OCI-LY7 (cell line): ENCODE results near the gene SH3RF1. TPM values are rescaled to one million over a fixed set of nuclear protein-coding genes. Genes with fewer than 3 reads are reported as not detected.

Experiments
- BruUV-seq: library from RNA; stranded (reverse); fragments of 400-500 nt; replicated peaks from 2 replicates; lab custom pipeline; 2021; lab: Mats Ljungman, UMichigan
- CTCF ChIA-PET: fragments of 300-600 bp; sonication (Branson Sonifier 250); formaldehyde crosslinking; loops from one replicate; lab custom pipeline; 2022; ENCODE audit warnings: antibody characterized with exemption; ENCODE audit not compliant: unreplicated experiment; lab: Charles Lee
- POLR2A ChIA-PET: fragments of 300-600 bp; sonication (Branson Sonifier 250); formaldehyde crosslinking; loops from one replicate; lab custom pipeline; 2022; ENCODE audit warnings: antibody characterized with exemption; lab: Charles Lee
- DNase-seq: peaks from one replicate; pipeline ENCODE4 v3.0.0-alpha.2; 2015; ENCODE audit warnings: low spot score
- H2AFZ ChIP-seq: fragments of 200-600 bp; sonication (generic), shearing (Covaris generic); 2 replicates; pipeline ENCODE4 v1.6.1; 2014; ENCODE audit warnings: mild to moderate bottlenecking, antibody characterized with exemption, low read length, moderate library complexity
- H3K27ac ChIP-seq: fragments of 200-600 bp; sonication (generic); 2 replicates; pipeline ENCODE4 v1.5.1; 2014; ENCODE audit warnings: mixed run types, low read depth, mild to moderate bottlenecking, moderate library complexity, low read length, inconsistent platforms; ENCODE audit not compliant: poor library complexity, severe bottlenecking
- H3K36me3 ChIP-seq: fragments of 200-600 bp; sonication (generic); 2 replicates; pipeline ENCODE4 v1.6.1; 2014; ENCODE audit warnings: mild to moderate bottlenecking, antibody characterized with exemption, low read length, moderate library complexity, mixed read lengths; ENCODE audit not compliant: insufficient read depth
- H3K4me1 ChIP-seq: fragments of 200-600 bp; sonication (generic); 2 replicates; pipeline ENCODE4 v1.5.1; 2014; ENCODE audit warnings: mild to moderate bottlenecking, low read length; ENCODE audit not compliant: insufficient read depth, poor library complexity, severe bottlenecking
- H3K4me2 ChIP-seq: fragments of 200-600 bp; sonication (generic); 2 replicates; pipeline ENCODE4 v1.6.1; 2014; ENCODE audit warnings: mild to moderate bottlenecking, low read length
- H3K4me3 ChIP-seq: fragments of 200-600 bp; sonication (generic); 2 replicates; pipeline ENCODE4 v1.5.1; 2014; ENCODE audit warnings: mild to moderate bottlenecking, low read depth, low read length; ENCODE audit not compliant: poor library complexity, severe bottlenecking
- H3K79me2 ChIP-seq: fragments of 200-600 bp; sonication (generic); 2 replicates; pipeline ENCODE4 v1.6.1; 2016; ENCODE audit warnings: low read depth, mild to moderate bottlenecking, low read length, moderate library complexity, mixed read lengths; ENCODE audit not compliant: insufficient read depth
- H3K9me2 ChIP-seq: fragments of 200-600 bp; sonication (generic); 2 replicates; pipeline ENCODE4 v1.6.1; 2016; ENCODE audit warnings: mild to moderate bottlenecking, low read length, mixed read lengths; ENCODE audit not compliant: insufficient read depth
- H3K9me3 ChIP-seq: fragments of 200-600 bp; sonication (generic); 2 replicates; pipeline ENCODE4 v1.6.1; 2014; ENCODE audit warnings: mild to moderate bottlenecking, mixed run types, low read length, mixed read lengths
- H4K20me1 ChIP-seq: fragments of 200-600 bp; sonication (generic); 2 replicates; pipeline ENCODE4 v1.6.1; 2014; ENCODE audit warnings: mild to moderate bottlenecking, antibody characterized with exemption, low read length, moderate library complexity, mixed read lengths; ENCODE audit not compliant: insufficient read depth
- EZH2phosphoT487 ChIP-seq: fragments of 200-600 bp; sonication (generic); IDR thresholded peaks from 2 replicates; pipeline ENCODE4 v1.6.1; 2018; ENCODE audit warnings: low read depth, borderline replicate concordance, mild to moderate bottlenecking, mixed run types, antibody characterized with exemption, low read length, moderate library complexity, mixed read lengths
- intact Hi-C: fragments of 100-400 bp; cut with micrococcal nuclease; formaldehyde crosslinking; loops from one replicate; pipeline ENCODE4 v1.10.0; 2022; ENCODE audit not compliant: unreplicated experiment
- total RNA-seq, 2 experiments: library from RNA; depleted of rRNA in 1 of 2; stranded (reverse); fragments of >200 nt in 1 of 2; shearing (Covaris generic) in 1 of 2; gene quantifications; 2 replicates each; pipeline ENCODE4 v1.2.3, GENCODE V29; 2014 to 2022
- TF ChIP-seq, protein P1 (sequence below): fragments of 200-600 bp; sonication (generic); conservative IDR thresholded peaks from 2 replicates; pipeline ENCODE4 v1.5.1; 2014; ENCODE audit warnings: mild to moderate bottlenecking, antibody characterized with exemption, low read length, moderate library complexity, mixed read lengths

The SH3RF1 gene
- total RNA-seq, 2 experiments from 2014 or later: not detected

DNA sequence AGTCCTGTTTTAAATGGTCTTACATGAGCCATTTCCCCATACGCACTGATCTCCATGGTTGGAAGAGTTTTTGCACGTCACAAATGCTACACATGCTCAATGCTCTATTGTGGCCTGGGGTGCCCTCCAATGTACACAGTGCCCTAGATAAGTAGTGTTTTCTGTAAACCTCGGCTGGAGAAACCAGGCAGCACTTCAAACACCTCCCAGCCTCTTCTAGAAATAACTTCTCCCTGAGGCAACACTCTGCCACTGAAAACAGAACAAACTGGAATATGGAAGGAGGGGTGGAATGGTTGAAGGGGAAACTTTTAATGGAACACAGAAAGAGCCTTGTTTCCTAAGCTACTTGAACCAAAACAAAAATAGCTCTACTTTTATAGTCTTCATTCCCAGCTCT is 136.8 kb downstream of the SH3RF1 start:
- Histone ChIP-seq H3K4me1 (no peaks in the 10 kb centered on the region), H3K36me3 (no peaks in the 10 kb centered on the region), H4K20me1 (no peaks in the 10 kb centered on the region), H2AFZ (no peak overlapping the region), H3K79me2 (no peaks in the 10 kb centered on the region), H3K4me3 (no peak overlapping the region), H3K4me2 (no peak overlapping the region), H3K27ac (no peak overlapping the region), H3K9me2 (no peaks in the 10 kb centered on the region), H3K9me3 (no peaks in the 10 kb centered on the region)
- TF ChIP-seq EZH2phosphoT487: no peak
- TF ChIP-seq, protein P1, sequence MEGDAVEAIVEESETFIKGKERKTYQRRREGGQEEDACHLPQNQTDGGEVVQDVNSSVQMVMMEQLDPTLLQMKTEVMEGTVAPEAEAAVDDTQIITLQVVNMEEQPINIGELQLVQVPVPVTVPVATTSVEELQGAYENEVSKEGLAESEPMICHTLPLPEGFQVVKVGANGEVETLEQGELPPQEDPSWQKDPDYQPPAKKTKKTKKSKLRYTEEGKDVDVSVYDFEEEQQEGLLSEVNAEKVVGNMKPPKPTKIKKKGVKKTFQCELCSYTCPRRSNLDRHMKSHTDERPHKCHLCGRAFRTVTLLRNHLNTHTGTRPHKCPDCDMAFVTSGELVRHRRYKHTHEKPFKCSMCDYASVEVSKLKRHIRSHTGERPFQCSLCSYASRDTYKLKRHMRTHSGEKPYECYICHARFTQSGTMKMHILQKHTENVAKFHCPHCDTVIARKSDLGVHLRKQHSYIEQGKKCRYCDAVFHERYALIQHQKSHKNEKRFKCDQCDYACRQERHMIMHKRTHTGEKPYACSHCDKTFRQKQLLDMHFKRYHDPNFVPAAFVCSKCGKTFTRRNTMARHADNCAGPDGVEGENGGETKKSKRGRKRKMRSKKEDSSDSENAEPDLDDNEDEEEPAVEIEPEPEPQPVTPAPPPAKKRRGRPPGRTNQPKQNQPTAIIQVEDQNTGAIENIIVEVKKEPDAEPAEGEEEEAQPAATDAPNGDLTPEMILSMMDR: no peak
- POLR2A ChIA-PET: interaction anchor here (1.4 kb wide), 1 partner anchor 14 kb away, joined by 3 read pairs; no protein-coding TSS in a partner anchor
- BruUV-seq: no TSS peak
- no peak for DNase-seq
- CTCF ChIA-PET: no interaction called here
- intact Hi-C loops: no loop called here

DNA sequence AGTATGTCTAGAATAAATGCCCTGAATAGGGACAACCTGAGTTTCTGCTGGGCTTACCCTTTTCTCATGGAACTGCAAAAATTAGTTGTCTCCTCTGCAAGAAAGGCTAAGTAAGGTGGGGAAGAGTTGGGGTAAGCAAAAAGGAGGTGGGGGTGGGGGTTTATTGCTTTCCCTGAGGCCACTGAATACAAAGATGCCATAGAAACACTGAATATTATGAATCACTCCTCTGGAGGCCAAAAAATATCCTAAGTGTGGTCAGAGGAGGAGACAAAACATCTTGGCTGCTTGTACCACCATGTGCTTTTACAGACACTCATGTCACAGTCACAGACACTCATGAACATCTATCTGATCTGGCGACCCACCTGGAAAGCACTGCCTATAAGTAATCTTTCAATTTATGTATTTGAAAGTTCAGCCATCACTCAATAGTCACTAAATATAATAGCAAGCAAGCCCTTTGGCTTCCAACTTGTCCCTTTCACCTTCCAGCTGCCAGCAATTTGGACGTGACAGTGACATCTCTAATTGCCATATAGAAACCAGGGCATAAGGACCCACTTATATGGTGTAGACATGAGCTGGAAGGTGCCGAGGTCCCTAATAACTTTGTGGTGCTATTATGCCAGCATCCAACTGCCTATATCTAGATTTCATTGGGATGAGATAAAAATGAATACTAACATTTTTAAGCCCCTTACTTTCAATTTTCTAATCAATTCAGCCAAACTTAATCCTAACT is 138.0 kb downstream of the SH3RF1 start:
- BruUV-seq: no TSS peak
- Histone ChIP-seq H3K9me2 (no peaks in the 10 kb centered on the region), H3K4me2 (no peak overlapping the region), H3K79me2 (no peaks in the 10 kb centered on the region), H4K20me1 (no peaks in the 10 kb centered on the region), H3K4me1 (no peaks in the 10 kb centered on the region), H3K4me3 (no peak overlapping the region), H3K9me3 (no peaks in the 10 kb centered on the region), H2AFZ (no peak overlapping the region), H3K27ac (no peak overlapping the region), H3K36me3 (no peaks in the 10 kb centered on the region)
- ChIA-PET POLR2A (no interaction called here), CTCF (no interaction called here)
- no peak for DNase-seq
- intact Hi-C loops: no loop called here
- no peak for TF ChIP-seq EZH2phosphoT487
- TF ChIP-seq, protein P1: no peak

- H2AFZ ChIP-seq: no peak overlapping the region
- no peak for DNase-seq
- intact Hi-C loops: no loop called here
- BruUV-seq: no TSS peak
- no peak overlapping the region for H3K27ac ChIP-seq
- H3K9me2 ChIP-seq: no peaks in the 10 kb centered on the region
- H3K9me3 ChIP-seq: no peaks in the 10 kb centered on the region
- H3K4me1 ChIP-seq: no peaks in the 10 kb centered on the region
- POLR2A ChIA-PET: no interaction called here
- CTCF ChIA-PET: no interaction called here
- H3K4me3 ChIP-seq: no peak overlapping the region
- no peaks in the 10 kb centered on the region for H3K36me3 ChIP-seq
- no peaks in the 10 kb centered on the region for H3K79me2 ChIP-seq
- no peaks in the 10 kb centered on the region for H4K20me1 ChIP-seq
- no peak for TF ChIP-seq EZH2phosphoT487
- TF ChIP-seq, protein P1: no peak
- no peak overlapping the region for H3K4me2 ChIP-seq
These were observed 139.1 kb downstream of the SH3RF1 start for GRCh38 chr4:169131556-169132208.
